GM18909 (cell line): ENCODE results near the gene VPS4A.
"Not testable (repeated sequence)": the region's sequence is repeated elsewhere in the genome, so short reads cannot be mapped to it uniquely, and the experiment has no call there.

Experiments
- ATAC-seq: cut with Tn5 transposase; IDR thresholded peaks from one replicate; pipeline ENCODE4 v1.9.1; 2021; ENCODE audit warnings: mild to moderate bottlenecking; ENCODE audit not compliant: unreplicated experiment, poor library complexity

The VPS4A gene

GRCh38 chr16:69360070-69360469 lies 48.9 kb downstream of the VPS4A start:
- ATAC-seq = not testable (repeated sequence)

- no peak for ATAC-seq
Measured at GRCh38 chr16:69363281-69363717, 52.1 kb downstream of the VPS4A start.

GRCh38 chr16:69364088-69364487 lies 52.9 kb downstream of the VPS4A start:
- ATAC-seq = no peak

- no peak for ATAC-seq
Measured at GRCh38 chr16:69365901-69366300, 54.8 kb downstream of the VPS4A start.

GRCh38 chr16:69366431-69366830 lies 55.3 kb downstream of the VPS4A start:
- ATAC-seq = no peak

GRCh38 chr16:69367980-69368379 lies 56.8 kb downstream of the VPS4A start:
- ATAC-seq = no peak

GRCh38 chr16:69368866-69369265 lies 57.7 kb downstream of the VPS4A start:
- no peak for ATAC-seq

- ATAC-seq = no peak
Measured at GRCh38 chr16:69371564-69371963, 60.4 kb downstream of the VPS4A start.

- no peak for ATAC-seq
Measured at GRCh38 chr16:69373019-69373418, 61.9 kb downstream of the VPS4A start.
